Hepatocyte (in vitro differentiated cells): Measurements from ENCODE around the gene GNPAT. TPM values are rescaled to one million over a fixed set of nuclear protein-coding genes. Genes with fewer than 3 reads are reported as not detected.

Experiments used
- DNase-seq: peaks from one replicate; pipeline ENCODE4 v3.0.0-alpha.2; 2016; ENCODE audit warnings: low spot score
- H2AFZ ChIP-seq: fragments of 200-600 bp; sonication (generic); 2 replicates; pipeline ENCODE4 v1.6.0; 2016; ENCODE audit warnings: antibody characterized with exemption, mild to moderate bottlenecking
- H3K27ac ChIP-seq: fragments of 200-600 bp; sonication (generic); 2 replicates; pipeline ENCODE4 v1.5.1; 2016; ENCODE audit warnings: mild to moderate bottlenecking
- H3K27me3 ChIP-seq: fragments of 200-600 bp; sonication (generic); 2 replicates; pipeline ENCODE4 v1.6.1; 2016
- H3K36me3 ChIP-seq: fragments of 200-600 bp; sonication (generic); replicated peaks from 2 replicates; pipeline ENCODE4 v1.5.1; 2016; ENCODE audit warnings: low read depth; ENCODE audit not compliant: insufficient read depth
- H3K4me1 ChIP-seq: fragments of 200-600 bp; sonication (generic); 2 replicates; pipeline ENCODE4 v1.5.1; 2016; ENCODE audit warnings: mild to moderate bottlenecking, moderate library complexity; ENCODE audit not compliant: insufficient read depth
- H3K4me2 ChIP-seq: fragments of 200-600 bp; sonication (generic); 2 replicates; pipeline ENCODE4 v1.6.0; 2016
- H3K4me3 ChIP-seq: fragments of 200-600 bp; sonication (generic); 2 replicates; pipeline ENCODE4 v1.5.1; 2016; ENCODE audit warnings: mild to moderate bottlenecking
- H3K79me2 ChIP-seq: fragments of 200-600 bp; sonication (generic); 2 replicates; pipeline ENCODE4 v1.6.0; 2017; ENCODE audit warnings: mild to moderate bottlenecking
- H3K9me2 ChIP-seq: fragments of 200-600 bp; sonication (generic); replicated peaks from 2 replicates; pipeline ENCODE4 v1.6.0; 2017; ENCODE audit warnings: mild to moderate bottlenecking; ENCODE audit not compliant: insufficient read depth
- H3K9me3 ChIP-seq: fragments of 200-600 bp; sonication (generic); 2 replicates; pipeline ENCODE4 v1.5.1; 2016; ENCODE audit warnings: low read depth, mild to moderate bottlenecking
- H4K20me1 ChIP-seq: fragments of 200-600 bp; sonication (generic); 2 replicates; pipeline ENCODE4 v1.6.0; 2016; ENCODE audit warnings: mild to moderate bottlenecking; ENCODE audit not compliant: insufficient read depth, poor library complexity, severe bottlenecking
- EZH2 ChIP-seq: fragments of 200-600 bp; sonication (generic); IDR thresholded peaks from 2 replicates; pipeline ENCODE4 v1.6.1; 2016; ENCODE audit warnings: antibody characterized with exemption, mild to moderate bottlenecking, borderline replicate concordance
- EZH2phosphoT487 ChIP-seq: fragments of 200-600 bp; sonication (generic); IDR thresholded peaks from one replicate; pipeline ENCODE4 v1.6.1; 2018; ENCODE audit warnings: antibody characterized with exemption, mild to moderate bottlenecking, low read depth, moderate library complexity; ENCODE audit not compliant: unreplicated experiment, severe bottlenecking
- WGBS: methylation state at CpG from one replicate; pipeline ENCODE4 v1.1.6; 2016; ENCODE audit warnings: low lambda C conversion rate; ENCODE audit errors: missing lambda C conversion rate; 5-methylcytosine and 5-hydroxymethylcytosine counted together
- polyA plus RNA-seq: library from polyadenylated mRNA; unstranded; fragments of >200 nt; fragmentation: Nextera tagmentation; extraction: Ambion mirVana; gene quantifications from 2 replicates; pipeline ENCODE4 v1.2.1, GENCODE V29; 2016
- total RNA-seq: library from RNA; depleted of rRNA; stranded (reverse); fragments of >200 nt; gene quantifications from 2 replicates; pipeline ENCODE4 v1.2.3, GENCODE V29; 2014
- TF ChIP-seq, protein P1 (sequence below): fragments of 200-600 bp; sonication (generic); IDR thresholded peaks from 2 replicates; pipeline ENCODE4 v1.5.1; 2016; ENCODE audit warnings: antibody characterized with exemption, mild to moderate bottlenecking; ENCODE audit not compliant: poor library complexity

Gene GNPAT
- total and polyA plus RNA-seq, 2 experiments from 2014 or later = 40.8 to 63.9 TPM

DNA sequence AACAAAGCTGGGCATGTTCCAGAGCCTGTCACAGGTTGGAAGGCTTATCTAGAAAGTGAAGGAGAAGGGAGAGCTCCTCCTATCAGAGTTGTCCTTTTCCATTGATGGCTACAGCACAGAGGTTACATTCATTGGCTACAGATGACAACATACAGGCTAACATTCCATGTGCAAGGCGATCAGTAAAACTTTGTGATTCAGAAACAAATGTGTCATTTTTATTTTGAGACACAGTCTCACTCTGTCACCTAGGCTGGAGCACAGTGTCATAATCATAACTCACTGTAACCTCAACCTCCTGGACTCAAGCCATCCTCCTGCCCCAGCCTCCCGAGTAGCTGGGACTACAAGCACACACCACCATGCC, 46.6 kb upstream of the GNPAT start:
- TF ChIP-seq, protein P1, sequence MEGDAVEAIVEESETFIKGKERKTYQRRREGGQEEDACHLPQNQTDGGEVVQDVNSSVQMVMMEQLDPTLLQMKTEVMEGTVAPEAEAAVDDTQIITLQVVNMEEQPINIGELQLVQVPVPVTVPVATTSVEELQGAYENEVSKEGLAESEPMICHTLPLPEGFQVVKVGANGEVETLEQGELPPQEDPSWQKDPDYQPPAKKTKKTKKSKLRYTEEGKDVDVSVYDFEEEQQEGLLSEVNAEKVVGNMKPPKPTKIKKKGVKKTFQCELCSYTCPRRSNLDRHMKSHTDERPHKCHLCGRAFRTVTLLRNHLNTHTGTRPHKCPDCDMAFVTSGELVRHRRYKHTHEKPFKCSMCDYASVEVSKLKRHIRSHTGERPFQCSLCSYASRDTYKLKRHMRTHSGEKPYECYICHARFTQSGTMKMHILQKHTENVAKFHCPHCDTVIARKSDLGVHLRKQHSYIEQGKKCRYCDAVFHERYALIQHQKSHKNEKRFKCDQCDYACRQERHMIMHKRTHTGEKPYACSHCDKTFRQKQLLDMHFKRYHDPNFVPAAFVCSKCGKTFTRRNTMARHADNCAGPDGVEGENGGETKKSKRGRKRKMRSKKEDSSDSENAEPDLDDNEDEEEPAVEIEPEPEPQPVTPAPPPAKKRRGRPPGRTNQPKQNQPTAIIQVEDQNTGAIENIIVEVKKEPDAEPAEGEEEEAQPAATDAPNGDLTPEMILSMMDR = no peak
- no peak for TF ChIP-seq EZH2phosphoT487
- no peak for TF ChIP-seq EZH2
- WGBS = 88% methylated on average over 2 of the region's 2 CpGs
- no peaks in the 10 kb centered on the region for H3K4me1 ChIP-seq
- no peaks in the 10 kb centered on the region for H3K9me2 ChIP-seq
- H3K4me2 ChIP-seq = no peak overlapping the region
- no peaks in the 10 kb centered on the region for H3K79me2 ChIP-seq
- no peak overlapping the region for H2AFZ ChIP-seq
- no peaks in the 10 kb centered on the region for H3K36me3 ChIP-seq
- H3K27ac ChIP-seq = peak overlapping the region; percentile 1
- no peaks in the 10 kb centered on the region for H3K9me3 ChIP-seq
- DNase-seq = no peak
- H4K20me1 ChIP-seq = no peaks in the 10 kb centered on the region
- H3K4me3 ChIP-seq = no peak overlapping the region
- no peaks in the 10 kb centered on the region for H3K27me3 ChIP-seq

DNA sequence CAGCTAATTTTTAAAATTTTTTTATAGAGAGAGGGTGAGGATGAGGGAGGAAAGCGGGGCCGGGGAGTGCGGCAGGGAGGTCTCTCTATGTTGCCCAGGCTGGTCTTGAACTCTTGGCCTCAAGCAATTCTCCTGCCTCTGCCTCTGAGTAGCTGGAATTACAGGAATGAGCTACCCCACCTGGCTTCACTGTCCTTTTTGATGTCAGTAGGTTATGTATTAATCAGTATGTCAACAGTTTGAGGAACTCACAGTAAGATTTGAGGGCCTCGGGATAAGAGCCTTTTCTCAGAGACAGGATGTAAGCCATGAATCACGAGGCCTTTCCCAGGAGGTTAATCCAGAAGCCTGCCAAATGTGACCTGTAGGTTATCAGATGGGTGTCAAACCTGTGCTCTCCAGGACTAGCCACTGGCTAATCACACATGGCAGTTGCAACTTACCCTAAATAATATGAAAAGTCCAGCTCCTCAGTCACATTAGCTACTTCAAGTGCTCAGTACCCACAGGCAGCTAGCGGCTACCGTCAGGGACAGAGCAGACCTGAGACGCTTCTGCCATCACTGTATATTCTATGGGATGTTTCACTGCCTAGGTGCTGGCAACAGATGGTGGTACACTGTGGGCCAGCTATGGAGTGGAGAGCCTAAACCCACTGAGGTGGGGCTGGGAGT, 46.0 kb upstream of the GNPAT start:
- no peaks in the 10 kb centered on the region for H3K9me3 ChIP-seq
- TF ChIP-seq, protein P1 = no peak
- TF ChIP-seq EZH2phosphoT487 (no peak), EZH2 (no peak)
- H3K36me3 ChIP-seq = no peaks in the 10 kb centered on the region
- no peaks in the 10 kb centered on the region for H3K4me1 ChIP-seq
- H3K27me3 ChIP-seq = no peaks in the 10 kb centered on the region
- H3K9me2 ChIP-seq = no peaks in the 10 kb centered on the region
- H3K27ac ChIP-seq = peak overlapping the region; percentile 59
- H3K4me3 ChIP-seq = no peak overlapping the region
- no peaks in the 10 kb centered on the region for H3K79me2 ChIP-seq
- H3K4me2 ChIP-seq = no peak overlapping the region
- 50% methylated on average over 8 of the region's 8 CpGs for WGBS
- peak; percentile 46 for DNase-seq
- no peaks in the 10 kb centered on the region for H4K20me1 ChIP-seq
- H2AFZ ChIP-seq = no peak overlapping the region

DNA sequence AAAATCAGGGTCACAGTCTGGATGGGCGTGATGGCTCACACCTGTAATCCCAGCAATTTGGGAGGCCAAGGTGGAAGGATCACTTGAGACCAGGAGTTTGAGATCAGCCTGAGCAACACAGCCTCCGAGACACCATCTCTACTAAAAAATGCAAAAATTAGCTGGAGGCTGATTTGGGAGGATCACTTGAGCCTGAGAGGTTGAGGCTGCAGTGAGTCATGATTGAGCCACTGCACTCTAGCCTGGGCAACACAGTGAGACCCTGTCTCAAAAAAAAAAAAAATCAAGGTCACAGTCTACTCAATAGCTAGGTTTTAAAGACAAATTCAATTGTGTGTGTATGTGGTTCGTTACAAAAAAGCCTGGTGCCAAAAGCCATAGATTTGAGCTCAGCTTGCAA, 44.7 kb upstream of the GNPAT start:
- H3K9me3 ChIP-seq = no peaks in the 10 kb centered on the region
- no peaks in the 10 kb centered on the region for H3K27me3 ChIP-seq
- no peak overlapping the region for H3K27ac ChIP-seq
- DNase-seq = no peak
- no peak overlapping the region for H2AFZ ChIP-seq
- TF ChIP-seq EZH2 = no peak
- no peak for TF ChIP-seq EZH2phosphoT487
- TF ChIP-seq, protein P1 = no peak
- H3K4me2 ChIP-seq = no peak overlapping the region
- no peaks in the 10 kb centered on the region for H3K36me3 ChIP-seq
- 90% methylated on average over 3 of the region's 3 CpGs for WGBS
- no peaks in the 10 kb centered on the region for H4K20me1 ChIP-seq
- no peaks in the 10 kb centered on the region for H3K4me1 ChIP-seq
- H3K9me2 ChIP-seq = no peaks in the 10 kb centered on the region
- H3K79me2 ChIP-seq = no peaks in the 10 kb centered on the region
- no peak overlapping the region for H3K4me3 ChIP-seq

DNA sequence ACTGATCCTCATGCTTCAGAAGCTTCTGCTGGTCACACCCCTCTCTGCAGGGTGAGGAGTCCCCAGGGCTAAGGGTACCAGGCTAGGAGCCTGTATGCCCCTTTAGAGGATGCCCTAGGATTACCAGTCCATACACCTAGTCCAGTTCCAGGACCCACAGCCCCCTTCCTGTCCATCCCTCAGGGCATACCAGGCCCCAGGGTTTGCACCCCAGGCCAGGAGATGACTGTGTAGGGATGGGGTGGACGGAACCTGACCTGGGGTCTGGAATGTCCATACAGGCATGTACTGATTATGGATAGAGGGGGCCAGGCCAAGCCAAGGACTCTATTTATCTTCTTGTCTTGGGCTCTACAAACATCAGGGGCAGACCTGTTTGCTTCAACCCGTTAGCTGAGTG, 44.3 kb upstream of the GNPAT start:
- H3K9me2 ChIP-seq = no peaks in the 10 kb centered on the region
- H3K4me2 ChIP-seq = no peak overlapping the region
- no peaks in the 10 kb centered on the region for H3K79me2 ChIP-seq
- no peak for DNase-seq
- H3K9me3 ChIP-seq = no peaks in the 10 kb centered on the region
- no peak overlapping the region for H3K27ac ChIP-seq
- H3K4me3 ChIP-seq = no peak overlapping the region
- 85% methylated on average over 2 of the region's 2 CpGs for WGBS
- TF ChIP-seq EZH2 = no peak
- TF ChIP-seq EZH2phosphoT487 = no peak
- TF ChIP-seq, protein P1 = no peak
- no peaks in the 10 kb centered on the region for H4K20me1 ChIP-seq
- no peak overlapping the region for H2AFZ ChIP-seq
- H3K27me3 ChIP-seq = no peaks in the 10 kb centered on the region
- H3K36me3 ChIP-seq = no peaks in the 10 kb centered on the region
- H3K4me1 ChIP-seq = no peaks in the 10 kb centered on the region
